HepG2 (cell line): Measurements from ENCODE around the gene KLB. TPM values are rescaled to one million over a fixed set of nuclear protein-coding genes. Genes with fewer than 3 reads are reported as not detected.

Experiments used
- BHLHE40 ChIP-seq: IDR thresholded peaks from 2 replicates; pipeline ENCODE4 v1.6.1; 2011; ENCODE audit warnings: low read length, improper control_type of control experiment
- DNMT3B ChIP-seq: conservative IDR thresholded peaks from 2 replicates; pipeline ENCODE4 v1.6.1; 2016; ENCODE audit warnings: missing biosample characterization, control low read depth
- ELF1 ChIP-seq: sonication (generic); formaldehyde crosslinking; IDR thresholded peaks from 2 replicates; pipeline ENCODE4 v1.4.0; 2020; ENCODE audit warnings: missing genetic modification reagents
- FIP1L1 ChIP-seq: fragments of 200-400 bp; formaldehyde crosslinking; IDR thresholded peaks from 2 replicates; pipeline ENCODE4 v1.6.1; 2018; ENCODE audit warnings: low read depth, mild to moderate bottlenecking, low read length, moderate library complexity, borderline replicate concordance; ENCODE audit not compliant: insufficient read depth
- FOXO1 ChIP-seq: sonication (generic); formaldehyde crosslinking; IDR thresholded peaks from 2 replicates; pipeline ENCODE4 v1.4.0; 2020; ENCODE audit warnings: missing genetic modification reagents
- GATA4 ChIP-seq: sonication (generic); IDR thresholded peaks from 2 replicates; pipeline ENCODE4 v1.6.1; 2016; ENCODE audit warnings: antibody characterized with exemption, low read depth, borderline replicate concordance
- MTA3 ChIP-seq: sonication (generic); formaldehyde crosslinking; IDR thresholded peaks from 2 replicates; pipeline ENCODE4 v1.4.0; 2020; ENCODE audit warnings: missing genetic modification reagents
- NCOA5 ChIP-seq: sonication (generic); formaldehyde crosslinking; IDR thresholded peaks from 2 replicates; pipeline ENCODE4 v1.4.0; 2020; ENCODE audit warnings: missing genetic modification reagents
- NR2C2 ChIP-seq: sonication (generic); formaldehyde crosslinking; IDR thresholded peaks from 2 replicates; pipeline ENCODE4 v1.4.0; 2020; ENCODE audit warnings: missing genetic modification reagents, mild to moderate bottlenecking, moderate library complexity, borderline replicate concordance
- PAXIP1 ChIP-seq: sonication (generic); formaldehyde crosslinking; conservative IDR thresholded peaks from 2 replicates; pipeline ENCODE4 v1.4.0; 2020; ENCODE audit warnings: mild to moderate bottlenecking, missing genetic modification reagents, moderate library complexity
- SRSF9 ChIP-seq: fragments of 200-400 bp; formaldehyde crosslinking; IDR thresholded peaks from 2 replicates; pipeline ENCODE4 v1.6.1; 2018; ENCODE audit warnings: borderline replicate concordance, mild to moderate bottlenecking, low read depth, low read length; ENCODE audit not compliant: insufficient read depth, poor library complexity, severe bottlenecking
- TFDP1 ChIP-seq: IDR thresholded peaks from 2 replicates; pipeline ENCODE4 v1.6.1; 2016; ENCODE audit warnings: missing compliant biosample characterization, missing genetic modification reagents, borderline replicate concordance
- TSC22D2 ChIP-seq: sonication (generic); formaldehyde crosslinking; IDR thresholded peaks from 2 replicates; pipeline ENCODE4 v1.5.1; 2020; ENCODE audit warnings: missing genetic modification reagents, mild to moderate bottlenecking, borderline replicate concordance
- ZNF33A ChIP-seq: sonication (generic); formaldehyde crosslinking; IDR thresholded peaks from 2 replicates; pipeline ENCODE4 v1.5.1; 2020; ENCODE audit warnings: missing genetic modification reagents, mild to moderate bottlenecking, moderate library complexity, borderline replicate concordance
- ZNF33B ChIP-seq: sonication (generic); formaldehyde crosslinking; IDR thresholded peaks from 2 replicates; pipeline ENCODE4 v1.5.1; 2020; ENCODE audit warnings: mild to moderate bottlenecking, missing genetic modification reagents
- ZNF547 ChIP-seq: sonication (generic); formaldehyde crosslinking; IDR thresholded peaks from 2 replicates; pipeline ENCODE4 v1.5.1; 2020; ENCODE audit warnings: mild to moderate bottlenecking, missing genetic modification reagents
- ZNF564 ChIP-seq: sonication (generic); formaldehyde crosslinking; IDR thresholded peaks from 2 replicates; pipeline ENCODE4 v1.8.1; 2023; ENCODE audit warnings: mild to moderate bottlenecking, missing genetic modification reagents
- ZNF605 ChIP-seq: sonication (generic); formaldehyde crosslinking; IDR thresholded peaks from 2 replicates; pipeline ENCODE4 v1.8.0; 2022; ENCODE audit warnings: mild to moderate bottlenecking, missing genetic modification reagents
- ZNF619 ChIP-seq: sonication (generic); formaldehyde crosslinking; IDR thresholded peaks from 2 replicates; pipeline ENCODE4 v1.4.0; 2020; ENCODE audit warnings: mild to moderate bottlenecking, missing genetic modification reagents
- polyA plus RNA-seq, 8 experiments: library from polyadenylated mRNA; depleted of rRNA in 3 of 8; stranded (reverse) in 7 of 8; unstranded in 1 of 8; fragments of >200 nt; fragmentation: Illumina TruSeq in 4 of 8; extraction: Trizol in 4 of 8; gene quantifications; 2 replicates each; pipeline versions ENCODE4 v1.2.1 to v1.2.3, GENCODE V29; 2011 to 2016; ENCODE audit warnings: low read depth in 4 of 8, missing spikeins in 1 of 8, mixed read lengths in 1 of 8; ENCODE audit not compliant: insufficient read depth in 1 of 8
- total RNA-seq, 5 experiments: library from RNA; depleted of rRNA; stranded (reverse); fragments of >200 nt; fragmentation: Illumina TruSeq; extraction: Trizol; gene quantifications; 2 replicates each; pipeline ENCODE4 v1.2.3, GENCODE V29; 2016; ENCODE audit warnings: low read depth in 1 of 5
- TF ChIP-seq, protein P1 (sequence below): IDR thresholded peaks from 2 replicates; pipeline ENCODE4 v1.6.1; 2016; ENCODE audit warnings: missing biosample characterization, missing genetic modification reagents, low read depth
- TF ChIP-seq, protein P2 (sequence below): sonication (generic); formaldehyde crosslinking; IDR thresholded peaks from 2 replicates; pipeline ENCODE4 v1.4.0; 2020; ENCODE audit warnings: mild to moderate bottlenecking, missing genetic modification reagents
- TF ChIP-seq, protein P3 (sequence below): sonication (generic); formaldehyde crosslinking; IDR thresholded peaks from 2 replicates; pipeline ENCODE4 v1.5.0; 2020; ENCODE audit warnings: mild to moderate bottlenecking, low read depth, missing genetic modification reagents, borderline replicate concordance

Gene KLB
- total and polyA plus RNA-seq, 2 of the 13 experiments (the other 11 are each of a cell fraction or from before 2014, with no cell fraction given): 25.3 to 82.0 TPM

- TF ChIP-seq TFDP1 (CRISPR knock-in tag) (no peak), ELF1 (CRISPR knock-in tag) (no peak), ZNF547 (CRISPR knock-in tag) (no peak), FOXO1 (CRISPR knock-in tag) (no peak), TSC22D2 (CRISPR knock-in tag) (peak; percentile 43; the same call in 1 of the 2 replicates), GATA4 (no peak), NCOA5 (CRISPR knock-in tag) (no peak), FIP1L1 (no peak), ZNF33B (CRISPR knock-in tag) (no peak), ZNF564 (CRISPR knock-in tag) (no peak), ZNF33A (no peak), BHLHE40 (no peak), NR2C2 (CRISPR knock-in tag) (no peak; the same call in 1 of the 2 replicates), ZNF619 (CRISPR knock-in tag) (no peak), ZNF605 (CRISPR knock-in tag) (no peak), PAXIP1 (CRISPR knock-in tag) (0 out of 2 replicates have a peak, but pooled peaks have one; percentile 12), DNMT3B (no peak), SRSF9 (no peak), MTA3 (no peak)
- TF ChIP-seq, protein P1, sequence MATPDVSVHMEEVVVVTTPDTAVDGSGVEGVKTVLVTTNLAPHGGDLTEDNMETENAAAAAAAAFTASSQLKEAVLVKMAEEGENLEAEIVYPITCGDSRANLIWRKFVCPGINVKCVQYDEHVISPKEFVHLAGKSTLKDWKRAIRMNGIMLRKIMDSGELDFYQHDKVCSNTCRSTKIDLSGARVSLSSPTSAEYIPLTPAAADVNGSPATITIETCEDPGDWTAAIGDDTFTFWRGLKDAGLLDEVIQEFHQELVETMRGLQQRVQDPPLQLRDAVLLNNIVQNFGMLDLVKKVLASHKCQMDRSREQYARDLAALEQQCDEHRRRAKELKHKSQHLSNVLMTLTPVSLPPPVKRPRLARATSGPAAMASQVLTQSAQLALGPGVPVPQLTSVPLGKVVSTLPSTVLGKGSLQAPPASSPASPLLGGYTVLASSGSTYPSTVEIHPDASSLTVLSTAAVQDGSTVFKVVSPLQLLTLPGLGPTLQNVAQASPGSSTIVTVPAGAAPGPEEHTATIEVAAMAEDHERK: 0 out of 2 replicates have a peak, but pooled peaks have one; percentile 23
- TF ChIP-seq, protein P2, sequence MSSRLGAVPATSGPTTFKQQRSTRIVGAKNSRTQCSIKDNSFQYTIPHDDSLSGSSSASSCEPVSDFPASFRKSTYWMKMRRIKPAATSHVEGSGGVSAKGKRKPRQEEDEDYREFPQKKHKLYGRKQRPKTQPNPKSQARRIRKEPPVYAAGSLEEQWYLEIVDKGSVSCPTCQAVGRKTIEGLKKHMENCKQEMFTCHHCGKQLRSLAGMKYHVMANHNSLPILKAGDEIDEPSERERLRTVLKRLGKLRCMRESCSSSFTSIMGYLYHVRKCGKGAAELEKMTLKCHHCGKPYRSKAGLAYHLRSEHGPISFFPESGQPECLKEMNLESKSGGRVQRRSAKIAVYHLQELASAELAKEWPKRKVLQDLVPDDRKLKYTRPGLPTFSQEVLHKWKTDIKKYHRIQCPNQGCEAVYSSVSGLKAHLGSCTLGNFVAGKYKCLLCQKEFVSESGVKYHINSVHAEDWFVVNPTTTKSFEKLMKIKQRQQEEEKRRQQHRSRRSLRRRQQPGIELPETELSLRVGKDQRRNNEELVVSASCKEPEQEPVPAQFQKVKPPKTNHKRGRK (CRISPR knock-in tag): no peak
- TF ChIP-seq, protein P3, sequence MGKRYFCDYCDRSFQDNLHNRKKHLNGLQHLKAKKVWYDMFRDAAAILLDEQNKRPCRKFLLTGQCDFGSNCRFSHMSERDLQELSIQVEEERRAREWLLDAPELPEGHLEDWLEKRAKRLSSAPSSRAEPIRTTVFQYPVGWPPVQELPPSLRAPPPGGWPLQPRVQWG (CRISPR knock-in tag): no peak
Observed at GRCh38 chr4:39469429-39470077, 62.8 kb downstream of the KLB start (continued).
